CD4-positive, alpha-beta T cell treated with Interleukin-4 for 4 hours (primary cell): ENCODE measurements around the gene U2AF1L4.
A peak's percentile ranks its signal among the peaks of the same experiment; 100 is the strongest.

Experiments
- DNase-seq: peaks from one replicate; pipeline ENCODE4 v3.0.0-alpha.2; 2020

U2AF1L4 gene

DNA sequence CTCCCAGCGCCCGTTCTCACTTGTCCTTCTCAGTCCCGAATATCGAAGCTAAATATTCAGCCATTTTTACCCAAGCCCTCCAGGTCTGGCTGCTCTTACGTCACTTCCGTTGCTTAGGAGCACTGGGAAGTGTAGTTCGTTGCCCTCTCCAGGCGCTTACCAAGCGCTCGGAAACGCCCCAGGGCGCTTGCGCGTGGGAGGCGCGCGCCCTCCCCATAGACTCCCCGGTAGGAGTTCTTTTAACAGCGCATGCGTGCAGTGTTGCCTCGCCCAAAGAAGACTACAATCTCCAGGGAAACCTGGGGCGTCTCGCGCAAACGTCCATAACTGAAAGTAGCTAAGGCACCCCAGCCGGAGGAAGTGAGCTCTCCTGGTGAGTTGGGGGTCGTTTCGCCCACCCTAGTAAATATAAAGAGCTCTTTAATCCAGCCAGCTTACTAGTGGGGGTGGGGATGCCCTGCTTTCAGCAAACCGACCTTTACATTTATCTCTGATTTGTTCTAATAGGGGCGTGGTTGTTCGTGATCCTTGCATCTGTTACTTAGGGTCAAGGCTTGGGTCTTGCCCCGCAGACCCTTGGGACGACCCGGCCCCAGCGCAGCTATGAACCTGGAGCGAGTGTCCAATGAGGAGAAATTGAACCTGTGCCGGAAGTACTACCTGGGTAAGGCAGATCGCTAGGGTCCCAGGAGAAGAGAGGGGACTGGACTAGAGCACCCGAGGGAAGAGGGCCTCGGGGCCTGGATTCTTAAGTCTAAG, at the start of gene U2AF1L4, which contains the start of gene PSENEN:
TSS of gene U2AF1L4 (minus strand) at position 91 of the 759 bp plus-strand sequence. CDS start at position 64, 27 bp downstream.
TSS of gene PSENEN (plus strand) at position 324 of the 759 bp plus-strand sequence. CDS start at position 604, 280 bp downstream.
- DNase-seq: peak; percentile 99

DNA sequence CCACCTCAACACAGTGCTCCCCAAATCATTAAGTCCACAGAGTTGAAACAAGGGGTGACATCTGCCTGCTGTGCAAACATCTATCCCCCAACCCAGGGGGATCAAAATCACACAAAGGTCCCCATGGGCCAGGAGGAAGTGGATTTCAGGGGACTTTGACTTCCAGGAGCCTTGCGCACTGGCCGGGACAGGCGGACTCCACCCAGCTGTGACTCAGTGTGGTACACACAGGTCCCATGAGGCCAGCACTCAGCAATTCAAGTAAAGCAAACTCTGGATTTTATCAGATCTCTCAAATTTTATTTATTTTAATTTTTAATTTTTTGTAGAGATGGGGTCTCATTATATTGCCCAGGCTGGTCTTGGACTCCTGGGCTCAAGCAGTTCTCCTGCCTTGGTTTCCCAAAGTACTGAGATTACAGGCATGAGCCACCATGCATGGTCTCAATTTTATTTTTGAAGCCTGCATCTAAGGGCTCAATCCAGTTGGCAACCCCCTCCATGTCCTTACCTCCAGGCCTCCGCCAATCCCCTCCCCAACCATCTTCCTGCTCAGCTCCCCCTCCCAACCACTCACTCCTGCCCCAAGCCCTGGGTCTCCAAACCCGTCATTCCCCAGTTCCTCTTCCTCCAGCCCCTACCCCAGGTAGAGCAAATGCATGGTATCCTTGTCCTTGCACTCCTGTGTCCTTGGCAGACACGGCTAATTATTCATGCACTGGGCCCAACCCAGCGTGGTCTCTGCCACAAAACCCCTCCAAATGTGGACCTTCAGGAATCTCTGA, 48.4 kb upstream of the U2AF1L4 start:
- DNase-seq: no peak

DNA sequence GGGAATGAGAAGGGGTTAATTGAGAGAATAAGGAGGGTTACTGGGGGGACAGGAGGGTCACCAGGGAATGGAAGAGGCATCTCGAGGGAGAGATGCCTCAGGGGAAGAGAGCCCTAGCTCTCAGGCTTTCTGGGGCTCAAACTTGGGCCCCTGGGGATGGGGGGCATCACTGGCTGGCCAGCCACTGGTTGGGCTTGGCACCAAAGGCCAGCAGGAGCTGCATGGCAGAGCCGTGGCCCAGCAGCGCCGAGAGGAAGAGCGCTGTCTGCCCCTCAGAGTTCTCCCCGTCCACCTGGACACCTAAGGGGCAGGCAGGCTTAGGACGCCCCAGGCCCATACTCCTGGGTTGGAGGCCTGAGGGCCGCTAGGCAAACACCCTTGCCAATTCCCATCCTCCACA, 47.7 kb upstream of the U2AF1L4 start:
- no peak for DNase-seq

DNA sequence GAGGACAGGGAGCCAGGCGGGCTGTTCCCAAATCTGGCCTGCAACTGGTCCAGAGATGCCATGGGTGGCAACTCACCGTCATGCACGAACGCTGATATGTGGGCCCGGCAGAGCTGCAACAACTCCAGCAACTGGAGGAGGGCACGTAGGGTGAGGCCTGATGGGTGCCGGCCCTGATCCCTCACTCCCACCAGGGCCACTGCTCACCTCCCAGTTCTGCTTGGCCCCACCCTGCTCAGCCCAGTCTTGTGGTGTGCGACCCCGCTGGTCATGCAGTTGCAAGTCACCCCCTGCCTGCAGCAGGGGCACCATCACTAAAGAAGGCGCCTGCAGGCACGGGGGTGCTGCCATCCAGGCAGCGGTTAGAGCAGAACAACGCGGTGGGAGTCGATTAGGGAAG, 47.1 kb upstream of the U2AF1L4 start:
- DNase-seq: no peak

DNA sequence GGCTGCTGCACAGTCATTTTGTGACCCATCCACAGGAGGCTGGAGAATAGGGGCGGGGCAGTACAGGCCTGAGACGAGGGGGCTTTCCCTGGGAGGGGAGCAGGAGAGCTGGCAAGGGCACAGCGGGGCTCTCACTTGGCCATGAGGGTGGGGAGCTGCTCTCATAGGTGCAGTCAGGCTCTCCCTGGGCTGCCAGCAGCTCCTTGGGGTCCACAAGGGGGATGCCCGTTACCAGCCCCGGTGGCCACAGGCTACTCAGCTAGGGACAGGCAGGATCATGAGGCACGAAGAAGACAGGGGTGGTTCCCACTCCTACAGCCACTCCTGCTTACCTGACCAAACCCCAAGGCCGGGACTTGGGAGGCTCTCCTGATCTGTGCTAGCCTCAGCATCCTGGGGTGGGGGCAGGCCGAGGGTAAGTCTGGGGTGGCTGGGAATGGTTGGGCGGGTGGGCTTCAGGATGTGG, 46.6 kb upstream of the U2AF1L4 start:
- DNase-seq: no peak

- DNase-seq: no peak
Measured at GRCh38 chr19:35790981-35791813, 46.0 kb upstream of the U2AF1L4 start.

- DNase-seq: no peak
Measured at GRCh38 chr19:35789978-35790944, 45.0 kb upstream of the U2AF1L4 start.

DNA sequence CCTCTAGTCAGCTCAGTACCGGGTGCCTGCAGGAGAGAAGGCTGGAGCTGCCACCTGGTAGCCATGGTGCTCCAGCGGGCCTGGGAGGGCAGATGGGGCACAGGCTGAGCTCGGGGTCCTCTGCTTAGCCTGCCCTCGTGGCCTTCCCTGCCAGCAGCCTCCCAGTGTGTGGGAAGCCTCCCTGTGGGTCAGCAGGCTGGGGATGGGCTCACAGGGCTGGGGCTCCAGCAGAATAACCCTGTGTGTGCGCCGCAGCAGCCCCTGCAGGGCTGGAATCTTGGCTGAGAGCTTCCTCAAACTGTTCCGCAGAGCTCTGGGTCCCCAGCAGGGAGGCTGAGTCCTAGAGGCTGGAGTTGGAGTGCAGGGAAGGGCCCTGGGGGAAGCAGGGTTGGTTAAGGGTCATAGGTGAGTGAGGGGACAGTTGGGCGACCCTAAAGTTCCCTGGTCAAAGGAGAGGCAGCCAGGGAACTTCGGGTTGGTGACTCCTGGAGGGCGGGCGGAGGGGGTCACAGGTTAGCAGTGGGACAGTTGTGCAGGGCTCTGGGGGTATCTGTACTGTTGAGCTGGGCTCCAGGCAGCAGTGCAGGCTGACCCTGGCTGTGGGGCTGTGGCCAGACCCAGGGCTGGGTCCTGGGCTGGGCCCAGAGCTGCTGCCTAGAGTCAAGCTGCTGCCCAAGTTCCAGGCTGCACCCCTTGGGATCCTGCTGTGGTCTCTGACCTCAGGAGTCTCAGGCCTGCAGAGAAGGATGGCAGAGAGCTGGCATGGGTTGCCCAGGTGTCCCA, 44.2 kb upstream of the U2AF1L4 start:
- no peak for DNase-seq

GRCh38 chr19:35788205-35788960, 43.2 kb upstream of the U2AF1L4 start:
- no peak for DNase-seq

- no peak for DNase-seq
Measured at GRCh38 chr19:35787227-35787799, 42.1 kb upstream of the U2AF1L4 start.

GRCh38 chr19:35786299-35787160, 41.3 kb upstream of the U2AF1L4 start:
- DNase-seq: no peak

GRCh38 chr19:35785339-35785627, 40.1 kb upstream of the U2AF1L4 start:
- no peak for DNase-seq

DNA sequence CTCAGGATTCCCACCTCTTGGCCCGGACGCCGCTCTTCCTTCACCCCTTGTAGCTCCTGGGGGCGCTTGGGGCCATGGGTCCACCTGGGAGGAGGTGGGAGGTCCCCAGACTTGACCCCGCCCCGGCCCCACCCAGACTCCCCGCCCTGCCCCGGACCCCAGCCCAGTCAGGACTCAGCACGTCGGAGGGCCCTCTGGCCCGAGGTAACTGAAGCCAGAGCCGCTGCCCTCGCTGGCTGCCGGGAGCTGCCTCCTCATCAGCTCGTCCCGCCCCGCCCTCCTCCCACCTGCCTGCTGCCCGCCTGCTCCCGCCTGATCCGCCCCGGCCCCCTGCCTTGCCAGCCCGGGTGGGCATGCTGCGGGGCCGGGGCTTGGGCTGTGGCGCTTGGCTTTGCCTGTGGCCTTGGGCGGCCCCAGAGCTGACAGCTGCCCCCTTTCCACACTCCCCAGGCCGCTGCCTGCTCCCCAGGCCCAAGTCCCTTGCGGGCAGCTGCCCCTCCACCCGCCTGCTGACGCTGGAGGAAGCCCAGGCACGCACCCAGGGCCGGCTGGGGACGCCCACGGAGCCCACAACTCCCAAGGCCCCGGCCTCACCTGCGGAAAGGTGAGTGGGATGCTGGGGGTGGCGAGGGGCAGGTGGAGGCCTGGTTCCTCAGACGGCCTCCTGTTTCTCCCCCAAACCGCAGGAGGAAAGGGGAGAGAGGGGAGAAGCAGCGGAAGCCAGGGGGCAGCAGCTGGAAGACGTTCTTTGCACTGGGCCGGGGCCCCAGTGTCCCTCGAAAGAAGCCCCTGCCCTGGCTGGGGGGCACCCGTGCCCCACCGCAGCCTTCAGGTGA, 39.5 kb upstream of the U2AF1L4 start:
- DNase-seq: no peak

- no peak for DNase-seq
Measured at GRCh38 chr19:35783469-35784434, 38.5 kb upstream of the U2AF1L4 start.

DNA sequence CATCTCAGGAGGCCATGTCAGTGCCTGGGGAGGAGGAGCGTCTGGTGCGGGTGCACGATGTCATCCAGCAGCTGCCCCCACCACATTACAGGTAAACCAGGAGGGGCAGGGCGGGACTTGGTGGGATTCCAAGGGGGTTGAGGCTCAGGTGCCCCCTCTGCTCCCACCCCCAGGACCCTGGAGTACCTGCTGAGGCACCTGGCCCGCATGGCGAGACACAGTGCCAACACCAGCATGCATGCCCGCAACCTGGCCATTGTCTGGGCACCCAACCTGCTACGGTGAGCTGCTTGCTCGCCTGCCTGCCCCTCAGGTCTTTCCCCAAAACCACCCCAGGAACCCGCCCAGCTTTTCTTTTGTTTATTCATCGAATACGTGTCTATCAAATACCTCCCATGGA, 37.4 kb upstream of the U2AF1L4 start:
- no peak for DNase-seq

GRCh38 chr19:35781650-35782049, 36.4 kb upstream of the U2AF1L4 start:
- no peak for DNase-seq

- DNase-seq: no peak
Measured at GRCh38 chr19:35780717-35781116, 35.5 kb upstream of the U2AF1L4 start.
